ENCODE measurements around the gene CNTN5.

DNA sequence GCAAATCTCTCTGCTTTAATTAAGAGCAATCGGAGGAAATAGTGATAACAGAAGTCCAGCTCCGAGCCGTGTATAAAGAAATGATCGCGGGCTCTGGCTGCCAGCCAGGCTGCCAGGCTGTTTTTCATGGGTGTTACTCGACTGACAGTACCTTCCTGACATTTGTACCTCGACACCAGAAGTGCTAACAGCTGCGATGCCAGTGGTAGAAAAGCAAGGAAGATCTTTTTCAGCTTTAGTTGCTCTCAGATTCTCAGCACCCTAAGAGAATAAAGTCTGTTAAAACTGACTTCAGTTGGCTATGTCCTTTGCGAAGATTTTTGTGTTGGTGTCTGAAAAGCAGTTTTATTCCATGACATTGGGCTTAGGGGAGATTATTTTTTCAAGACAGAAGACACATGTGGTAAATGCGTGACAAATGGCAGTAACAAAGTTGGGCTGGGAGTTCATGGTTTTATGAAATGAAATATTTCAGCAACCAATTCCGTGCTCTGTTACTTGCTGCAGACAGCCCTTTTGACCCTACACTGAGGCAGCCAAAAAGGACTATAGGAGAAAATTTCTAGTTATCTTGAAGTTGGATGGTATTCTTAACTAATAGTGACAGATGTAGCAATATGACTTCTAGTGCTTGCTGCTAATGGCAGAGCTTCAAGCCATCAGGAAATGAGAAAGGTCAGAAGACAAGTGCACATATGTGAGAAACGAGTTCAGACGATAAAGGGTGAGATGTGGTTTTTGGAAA, 296.2 kb downstream of the CNTN5 start:
- TF ChIP-seq NFIC (IDR thresholded peaks at IDR 0.05) = no peak
- no peak for TF ChIP-seq CEBPB (IDR thresholded peaks at IDR 0.05)
- TF ChIP-seq EP300 (IDR thresholded peaks at IDR 0.05; ENCODE audit: borderline replicate concordance) = no peak
- no peak for TF ChIP-seq FOXM1 (IDR thresholded peaks at IDR 0.05; ENCODE audit: borderline replicate concordance, low read depth)
- TF ChIP-seq RAD21 (IDR thresholded peaks at IDR 0.05; ENCODE audit: low read depth) = no peak
- TF ChIP-seq, protein P1, sequence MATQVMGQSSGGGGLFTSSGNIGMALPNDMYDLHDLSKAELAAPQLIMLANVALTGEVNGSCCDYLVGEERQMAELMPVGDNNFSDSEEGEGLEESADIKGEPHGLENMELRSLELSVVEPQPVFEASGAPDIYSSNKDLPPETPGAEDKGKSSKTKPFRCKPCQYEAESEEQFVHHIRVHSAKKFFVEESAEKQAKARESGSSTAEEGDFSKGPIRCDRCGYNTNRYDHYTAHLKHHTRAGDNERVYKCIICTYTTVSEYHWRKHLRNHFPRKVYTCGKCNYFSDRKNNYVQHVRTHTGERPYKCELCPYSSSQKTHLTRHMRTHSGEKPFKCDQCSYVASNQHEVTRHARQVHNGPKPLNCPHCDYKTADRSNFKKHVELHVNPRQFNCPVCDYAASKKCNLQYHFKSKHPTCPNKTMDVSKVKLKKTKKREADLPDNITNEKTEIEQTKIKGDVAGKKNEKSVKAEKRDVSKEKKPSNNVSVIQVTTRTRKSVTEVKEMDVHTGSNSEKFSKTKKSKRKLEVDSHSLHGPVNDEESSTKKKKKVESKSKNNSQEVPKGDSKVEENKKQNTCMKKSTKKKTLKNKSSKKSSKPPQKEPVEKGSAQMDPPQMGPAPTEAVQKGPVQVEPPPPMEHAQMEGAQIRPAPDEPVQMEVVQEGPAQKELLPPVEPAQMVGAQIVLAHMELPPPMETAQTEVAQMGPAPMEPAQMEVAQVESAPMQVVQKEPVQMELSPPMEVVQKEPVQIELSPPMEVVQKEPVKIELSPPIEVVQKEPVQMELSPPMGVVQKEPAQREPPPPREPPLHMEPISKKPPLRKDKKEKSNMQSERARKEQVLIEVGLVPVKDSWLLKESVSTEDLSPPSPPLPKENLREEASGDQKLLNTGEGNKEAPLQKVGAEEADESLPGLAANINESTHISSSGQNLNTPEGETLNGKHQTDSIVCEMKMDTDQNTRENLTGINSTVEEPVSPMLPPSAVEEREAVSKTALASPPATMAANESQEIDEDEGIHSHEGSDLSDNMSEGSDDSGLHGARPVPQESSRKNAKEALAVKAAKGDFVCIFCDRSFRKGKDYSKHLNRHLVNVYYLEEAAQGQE (IDR thresholded peaks at IDR 0.05; ENCODE audit: low read depth) = no peak

Measured in Ishikawa (cell line).